ENCODE measurements around the gene CHD9. TPM values are rescaled to one million over a fixed set of nuclear protein-coding genes. Genes with fewer than 3 reads are reported as not detected.

CHD9 gene
- total RNA-seq, 4 donors from 2014 or later = 82.2 to 114 (median 91.3) TPM

DNA sequence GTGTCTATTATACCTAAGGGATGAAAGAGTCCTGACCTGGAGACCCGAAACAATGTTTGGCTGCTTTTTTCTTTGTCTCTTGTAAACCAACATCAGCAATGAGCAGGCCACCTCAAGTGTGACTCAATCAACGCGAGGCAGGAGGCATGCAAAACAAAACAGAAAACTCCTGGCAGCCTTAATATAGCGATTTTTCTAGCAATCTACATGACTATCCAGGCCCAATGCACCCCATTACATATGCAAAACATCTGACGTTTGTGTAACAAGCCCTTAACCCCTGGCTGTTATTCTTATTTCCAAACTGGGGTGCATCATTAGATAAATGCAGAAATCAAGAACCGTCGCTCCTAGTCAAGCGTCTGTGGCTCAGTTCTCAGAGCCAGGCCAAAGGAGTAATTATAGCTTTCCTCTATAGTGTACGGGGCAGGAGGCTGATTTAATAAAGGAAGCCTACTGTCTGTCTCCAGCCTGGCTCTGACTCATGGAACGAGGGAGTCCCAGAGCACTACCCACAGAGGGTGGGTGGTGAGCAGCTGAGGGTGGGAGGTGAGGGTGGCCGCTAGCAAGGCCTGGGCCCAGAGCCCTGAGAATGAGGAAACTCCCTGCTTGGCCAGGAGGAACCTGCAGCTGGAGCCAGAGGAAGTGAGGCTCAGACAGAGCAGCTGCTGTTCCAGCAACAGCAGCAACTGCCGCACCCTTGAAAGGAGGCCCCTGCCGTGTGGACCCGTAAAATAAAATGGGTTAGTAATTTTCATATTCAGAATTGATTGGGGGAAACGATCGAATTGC, 43.9 kb downstream of the CHD9 start:
- Histone ChIP-seq H3K9me3 (no peaks in the 10 kb centered on the region), H3K4me1 (peaks cover 0 to 72% (median 44%) of the 10 kb centered on the region in 4 donors), H3K27ac (peak overlapping the region; percentile 71 to 96 (median 92)), H3K27me3 (no peaks in the 10 kb centered on the region), H3K36me3 (no peaks in the 10 kb centered on the region), H3K4me3 (peak overlapping the region; percentile 12 to 57 (median 53))
- 8% methylated on average over 16 of the region's 16 CpGs for WGBS, 2 donors
- DNase-seq (ENCODE audit: low spot score in 2 of 2) = peak; percentile 68 to 74
- no peak for TF ChIP-seq POLR2A (IDR thresholded peaks at IDR 0.05)
- TF ChIP-seq, protein P1, sequence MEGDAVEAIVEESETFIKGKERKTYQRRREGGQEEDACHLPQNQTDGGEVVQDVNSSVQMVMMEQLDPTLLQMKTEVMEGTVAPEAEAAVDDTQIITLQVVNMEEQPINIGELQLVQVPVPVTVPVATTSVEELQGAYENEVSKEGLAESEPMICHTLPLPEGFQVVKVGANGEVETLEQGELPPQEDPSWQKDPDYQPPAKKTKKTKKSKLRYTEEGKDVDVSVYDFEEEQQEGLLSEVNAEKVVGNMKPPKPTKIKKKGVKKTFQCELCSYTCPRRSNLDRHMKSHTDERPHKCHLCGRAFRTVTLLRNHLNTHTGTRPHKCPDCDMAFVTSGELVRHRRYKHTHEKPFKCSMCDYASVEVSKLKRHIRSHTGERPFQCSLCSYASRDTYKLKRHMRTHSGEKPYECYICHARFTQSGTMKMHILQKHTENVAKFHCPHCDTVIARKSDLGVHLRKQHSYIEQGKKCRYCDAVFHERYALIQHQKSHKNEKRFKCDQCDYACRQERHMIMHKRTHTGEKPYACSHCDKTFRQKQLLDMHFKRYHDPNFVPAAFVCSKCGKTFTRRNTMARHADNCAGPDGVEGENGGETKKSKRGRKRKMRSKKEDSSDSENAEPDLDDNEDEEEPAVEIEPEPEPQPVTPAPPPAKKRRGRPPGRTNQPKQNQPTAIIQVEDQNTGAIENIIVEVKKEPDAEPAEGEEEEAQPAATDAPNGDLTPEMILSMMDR (IDR thresholded peaks at IDR 0.05) = no peak
- peak in 1 of 2 donors; percentile 81 for TF ChIP-seq EP300 (IDR thresholded peaks at IDR 0.05)

DNA sequence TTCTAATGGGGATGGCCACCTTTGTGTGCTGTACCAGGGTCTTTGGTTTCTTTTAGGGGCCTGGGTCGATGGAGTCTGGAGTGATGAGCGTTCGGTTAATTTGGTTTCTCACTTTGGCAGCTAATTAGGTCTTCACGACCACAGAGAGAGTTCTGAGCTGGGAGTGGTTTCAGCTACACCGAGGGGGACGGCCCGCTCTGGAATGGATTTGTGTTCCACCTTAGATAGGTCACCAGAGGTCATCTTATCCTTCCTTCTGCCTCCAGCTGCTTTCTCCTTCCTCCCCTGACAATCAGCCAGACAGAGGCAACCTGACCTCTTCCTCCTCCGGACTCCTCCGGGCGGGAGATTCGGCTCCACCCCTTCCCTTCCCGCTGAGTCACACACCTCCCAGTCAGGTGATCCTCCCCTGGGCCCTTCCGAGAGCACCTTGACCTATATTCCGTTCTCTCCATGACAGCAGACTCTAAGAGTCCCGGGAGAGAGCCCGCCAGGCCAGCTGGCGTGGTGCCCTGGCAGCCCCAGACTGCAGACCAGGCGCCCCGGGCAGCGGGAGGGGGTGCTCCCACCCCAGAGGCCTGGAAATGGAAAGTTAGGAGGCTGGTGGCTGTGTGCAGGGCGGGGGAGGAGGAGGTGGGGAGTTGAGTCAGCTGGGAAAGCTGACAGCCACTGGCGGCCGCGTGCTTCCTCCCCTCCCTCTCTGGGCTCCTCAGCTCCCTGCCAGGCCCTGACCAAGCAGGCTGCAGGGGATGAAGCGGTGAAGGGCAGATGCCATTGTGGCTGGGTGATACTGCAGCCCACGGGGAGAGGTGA, 44.7 kb downstream of the CHD9 start:
- Histone ChIP-seq H3K9me3 (no peaks in the 10 kb centered on the region), H3K27me3 (no peaks in the 10 kb centered on the region), H3K27ac (peak overlapping the region; percentile 71 to 96 (median 92)), H3K4me3 (peak overlapping the region; percentile 12 to 57 (median 53)), H3K4me1 (peaks cover 0 to 72% (median 38%) of the 10 kb centered on the region in 4 donors), H3K36me3 (no peaks in the 10 kb centered on the region)
- WGBS, 2 donors = 4 to 6% methylated on average over 25 to 26 of the region's 26 CpGs
- peak; percentile 70 for DNase-seq (ENCODE audit: low spot score in 2 of 2)
- TF ChIP-seq EP300 (IDR thresholded peaks at IDR 0.05) (peak in 1 of 2 donors; percentile 83), POLR2A (IDR thresholded peaks at IDR 0.05) (no peak)
- TF ChIP-seq, protein P1 (IDR thresholded peaks at IDR 0.05) = peak in 1 of 5 experiments; percentile 10

DNA sequence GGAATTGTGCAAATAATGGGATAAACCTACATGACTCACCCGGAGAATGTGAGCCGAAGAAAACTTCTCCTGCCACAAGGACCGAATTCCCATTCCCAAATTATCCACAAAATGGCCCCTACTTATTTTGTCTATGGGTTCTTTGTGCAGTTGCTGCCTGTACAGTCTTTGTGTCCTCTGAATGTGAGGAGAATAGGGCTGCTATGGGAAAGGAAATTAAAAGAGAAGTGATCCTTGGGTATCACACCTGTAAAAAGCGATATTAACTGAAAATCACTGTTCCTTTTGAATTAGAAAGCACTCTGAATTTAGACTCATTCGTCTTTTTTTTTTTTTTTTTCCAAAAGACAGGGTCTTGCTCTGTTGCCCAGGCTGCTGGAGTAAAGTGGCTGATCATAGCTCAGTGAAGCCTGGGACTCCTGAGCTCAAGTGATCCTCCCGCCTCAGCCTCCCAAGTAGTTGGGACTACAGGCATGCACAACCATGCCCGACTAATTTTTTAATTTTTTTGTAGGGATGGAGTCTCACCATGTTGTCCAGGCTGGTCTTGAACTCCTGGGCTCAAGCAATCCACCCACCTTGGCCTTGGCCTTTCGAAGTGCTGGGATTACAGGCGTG, 45.4 kb downstream of the CHD9 start:
- TF ChIP-seq POLR2A (IDR thresholded peaks at IDR 0.05) (no peak), EP300 (IDR thresholded peaks at IDR 0.05) (no peak)
- TF ChIP-seq, protein P1 (IDR thresholded peaks at IDR 0.05) = no peak
- WGBS, 2 donors = 50 to 55% methylated on average over 9 of the region's 9 CpGs
- no peaks in the 10 kb centered on the region for H3K9me3 ChIP-seq
- H3K27ac ChIP-seq = peak overlapping the region; percentile 71 to 96 (median 92)
- H3K36me3 ChIP-seq = no peaks in the 10 kb centered on the region
- H3K27me3 ChIP-seq = no peaks in the 10 kb centered on the region
- H3K4me3 ChIP-seq = peak overlapping the region; percentile 12 to 57 (median 53)
- H3K4me1 ChIP-seq = peaks cover 0 to 67% (median 36%) of the 10 kb centered on the region in 4 donors
- no peak for DNase-seq (ENCODE audit: low spot score in 2 of 2)

DNA sequence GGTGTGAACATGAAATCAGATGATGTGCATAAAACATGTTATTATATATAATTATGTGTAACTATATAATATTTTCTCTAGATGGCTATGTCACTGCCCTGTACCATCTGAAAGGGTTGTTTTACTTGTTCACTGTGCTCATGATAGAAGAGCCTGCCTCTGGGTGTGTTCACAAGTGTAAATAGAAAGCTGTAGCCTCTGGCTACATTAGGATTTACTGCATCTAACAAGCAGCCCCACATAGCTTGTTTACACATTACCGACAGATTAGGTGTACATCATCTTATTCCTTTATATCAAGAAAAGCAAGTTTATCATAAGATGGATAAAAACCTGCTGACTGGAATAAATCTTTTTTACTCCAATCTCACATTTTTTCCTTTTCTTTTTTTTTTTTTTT, 46.1 kb downstream of the CHD9 start:
- TF ChIP-seq EP300 (IDR thresholded peaks at IDR 0.05) (no peak), POLR2A (IDR thresholded peaks at IDR 0.05) (no peak)
- TF ChIP-seq, protein P1 (IDR thresholded peaks at IDR 0.05) = no peak
- WGBS, 2 donors = 88 to 92% methylated on average over 1 of the region's 1 CpG
- DNase-seq (ENCODE audit: low spot score in 2 of 2) = no peak
- H3K27me3 ChIP-seq = no peaks in the 10 kb centered on the region
- no peaks in the 10 kb centered on the region for H3K36me3 ChIP-seq
- H3K4me1 ChIP-seq = peaks cover 0 to 67% (median 36%) of the 10 kb centered on the region in 4 donors
- H3K4me3 ChIP-seq = no peak overlapping the region
- H3K27ac ChIP-seq = peak overlapping the region in 3 of 4 donors; percentile 92 to 96 (median 93)
- H3K9me3 ChIP-seq = no peaks in the 10 kb centered on the region
